K562 (cell line): ENCODE data around the gene TMEM154. TPM values are rescaled to one million over a fixed set of nuclear protein-coding genes. Genes with fewer than 3 reads are reported as not detected.

Experiments used
- ATAC-seq: fragments of 200-7000 bp; cut with Tn5 transposase; 3 replicates; pipeline ENCODE4 v1.9.1; 2020; ENCODE audit warnings: moderate library complexity
- BruUV-seq: library from RNA; stranded (reverse); fragments of 400-500 nt; replicated peaks from 2 replicates; lab custom pipeline; 2021; lab: Mats Ljungman, UMichigan
- CTCF ChIA-PET: fragments of 300-600 bp; formaldehyde crosslinking; extraction: SDS; loops from one replicate; lab custom pipeline; 2021; ENCODE audit warnings: low intra/inter-chr PET ratio; lab: Yijun Ruan, JAX
- POLR2A ChIA-PET: fragments of 300-600, 350-650 bp; sonication (Branson Sonifier 250); formaldehyde crosslinking; extraction: SDS; loops from one replicate; lab custom pipeline; 2021; ENCODE audit warnings: antibody characterized with exemption, inconsistent platforms; lab: Yijun Ruan, JAX
- DNase-seq, 4 experiments: peaks; one replicate each; pipeline versions ENCODE4 v3.0.0 to v3.0.0-alpha.2; 2011 to 2018; ENCODE audit warnings: low spot score in 3 of 4, mixed read lengths in 3 of 4; ENCODE audit errors: extremely low read depth in 1 of 4
- FAIRE-seq: peaks from 2 replicates; lab custom pipeline; 2011; peaks lifted over from hg19 to GRCh38; lab: Jason Lieb, UNC
- H2AFZ ChIP-seq: 2 replicates; pipeline ENCODE4 v1.6.0; 2011; ENCODE audit warnings: low read depth, low read length, control low read depth, inconsistent platforms
- H3K27ac ChIP-seq: fragments of 200-600 bp; 3 replicates; pipeline ENCODE4 v1.8.0; 2011; ENCODE audit warnings: low read depth, mild to moderate bottlenecking, control low read depth, inconsistent platforms, low read length, moderate library complexity, mixed read lengths; ENCODE audit errors: extremely low read depth
- H3K27me3 ChIP-seq, 2 experiments: fragments of 300-600 bp in 1 of 2; 2 replicates in 1 of 2; 3 replicates in 1 of 2; pipeline versions ENCODE4 v1.6.0 to v1.8.0; 2011; ENCODE audit warnings: inconsistent platforms in 2 of 2, low read length in 2 of 2, mild to moderate bottlenecking in 1 of 2, mixed read lengths in 1 of 2, moderate library complexity in 1 of 2; ENCODE audit not compliant: control insufficient read depth in 2 of 2, insufficient read depth in 2 of 2
- H3K36me3 ChIP-seq: fragments of 300-600 bp; 3 replicates; pipeline ENCODE4 v1.8.0; 2011; ENCODE audit warnings: mild to moderate bottlenecking, low read length, inconsistent platforms; ENCODE audit not compliant: control insufficient read depth, insufficient read depth
- H3K4me1 ChIP-seq, 2 experiments: fragments of 200-600 bp in 1 of 2; replicated peaks in 1 of 2; 2 replicates in 1 of 2; 3 replicates in 1 of 2; pipeline versions ENCODE4 v1.5.1 to v1.8.0; 2011; ENCODE audit warnings: inconsistent platforms in 2 of 2, low read length in 2 of 2, mild to moderate bottlenecking in 1 of 2, mixed read lengths in 1 of 2, moderate library complexity in 1 of 2; ENCODE audit not compliant: control insufficient read depth in 2 of 2, insufficient read depth in 2 of 2
- H3K4me2 ChIP-seq: 2 replicates; pipeline ENCODE4 v1.6.1; 2011; ENCODE audit warnings: low read length, control low read depth, inconsistent platforms, mixed read lengths; ENCODE audit not compliant: insufficient read depth
- H3K4me3 ChIP-seq: fragments of 200-600 bp; sonication (generic), shearing (Covaris generic); 2 replicates; pipeline ENCODE4 v1.5.1; 2016; ENCODE audit warnings: control low read depth, inconsistent platforms
- H3K79me2 ChIP-seq: fragments of 200-600 bp; 3 replicates; pipeline ENCODE4 v1.8.0; 2011; ENCODE audit warnings: low read length, inconsistent platforms; ENCODE audit not compliant: control insufficient read depth, insufficient read depth
- H3K9ac ChIP-seq, 2 experiments: 2 replicates each; pipeline versions ENCODE4 v1.6.0 to v1.6.1; 2011; ENCODE audit warnings: low read depth in 2 of 2, low read length in 2 of 2, control low read depth in 1 of 2, inconsistent platforms in 1 of 2, mild to moderate bottlenecking in 1 of 2, mixed read lengths in 1 of 2; ENCODE audit not compliant: insufficient read depth in 1 of 2
- H3K9me1 ChIP-seq: one replicate; pipeline ENCODE4 v1.6.0; 2011; ENCODE audit warnings: inconsistent platforms, mild to moderate bottlenecking, low read length, moderate library complexity; ENCODE audit not compliant: control insufficient read depth, insufficient read depth
- H3K9me3 ChIP-seq: replicated peaks from 2 replicates; pipeline ENCODE4 v1.5.1; 2011; ENCODE audit warnings: low read depth, low read length, inconsistent platforms; ENCODE audit not compliant: control insufficient read depth, insufficient read depth
- H4K20me1 ChIP-seq: replicated peaks from 2 replicates; pipeline ENCODE4 v1.6.1; 2011; ENCODE audit warnings: low read length, inconsistent platforms, mixed read lengths; ENCODE audit not compliant: control insufficient read depth, insufficient read depth
- CBFA2T2 ChIP-seq: fragments of 450-650 bp; conservative IDR thresholded peaks from 2 replicates; pipeline ENCODE4 v1.6.1; 2017; ENCODE audit warnings: mild to moderate bottlenecking
- CBX8 ChIP-seq: fragments of 200-600 bp; sonication (generic); IDR thresholded peaks from 2 replicates; pipeline ENCODE4 v1.6.1; 2012; ENCODE audit warnings: borderline replicate concordance, mixed run types, low read depth, mild to moderate bottlenecking, moderate library complexity, mixed read lengths, low read length, control low read depth, inconsistent platforms; ENCODE audit not compliant: poor library complexity, severe bottlenecking; ENCODE audit errors: extremely low read depth
- ILF3 ChIP-seq: fragments of 450-650 bp; IDR thresholded peaks from 2 replicates; pipeline ENCODE4 v1.6.1; 2018; ENCODE audit warnings: antibody characterized with exemption, mild to moderate bottlenecking, moderate library complexity, borderline replicate concordance
- KLF16 ChIP-seq: IDR thresholded peaks from 2 replicates; pipeline ENCODE4 v1.6.1; 2016; ENCODE audit warnings: antibody characterized with exemption
- NCOR1 ChIP-seq: fragments of 450-650 bp; IDR thresholded peaks from 2 replicates; pipeline ENCODE4 v1.6.1; 2016; ENCODE audit warnings: mild to moderate bottlenecking, moderate library complexity
- NKRF ChIP-seq: fragments of 450-650 bp; IDR thresholded peaks from 2 replicates; pipeline ENCODE4 v1.6.1; 2016; ENCODE audit warnings: borderline replicate concordance
- TAL1 ChIP-seq: fragments of 450-650 bp; IDR thresholded peaks from 2 replicates; pipeline ENCODE4 v1.6.1; 2016; ENCODE audit warnings: mild to moderate bottlenecking
- TCF3 ChIP-seq: sonication (generic); formaldehyde crosslinking; IDR thresholded peaks from 2 replicates; pipeline ENCODE4 v1.4.0; 2020; ENCODE audit warnings: mild to moderate bottlenecking, missing genetic modification reagents
- TEAD4 ChIP-seq, 2 experiments: sonication (generic) in 1 of 2; formaldehyde crosslinking in 1 of 2; IDR thresholded peaks; 2 replicates each; pipeline versions ENCODE4 v1.6.1 to v1.8.0; 2012 to 2022; ENCODE audit warnings: borderline replicate concordance in 1 of 2, inconsistent platforms in 1 of 2, low read length in 1 of 2, mild to moderate bottlenecking in 1 of 2, missing genetic modification reagents in 1 of 2
- TFAP4 ChIP-seq: sonication (generic); formaldehyde crosslinking; IDR thresholded peaks from 2 replicates; pipeline ENCODE4 v1.8.0; 2022; ENCODE audit warnings: missing genetic modification reagents, mild to moderate bottlenecking, moderate library complexity, borderline replicate concordance
- ZBTB11 ChIP-seq, 3 experiments: fragments of 200-800 bp in 1 of 3; fragments of 250-450 bp in 1 of 3; fragments of 450-650 bp in 1 of 3; sonication (Bioruptor Pico) in 1 of 3; sonication (Bioruptor generic) in 1 of 3; formaldehyde crosslinking in 1 of 3; IDR thresholded peaks; 2 replicates each; pipeline versions ENCODE4 v1.6.1 to v1.8.0; 2016 to 2022; ENCODE audit warnings: mild to moderate bottlenecking in 2 of 3, missing genetic modification characterization in 2 of 3, missing compliant biosample characterization in 1 of 3, moderate library complexity in 1 of 3
- ZNF217 ChIP-seq: sonication (generic); formaldehyde crosslinking; IDR thresholded peaks from 2 replicates; pipeline ENCODE4 v1.8.0; 2022; ENCODE audit warnings: mild to moderate bottlenecking, missing genetic modification reagents
- ZNF24 ChIP-seq: fragments of 450-650 bp; IDR thresholded peaks from 2 replicates; pipeline ENCODE4 v1.6.1; 2016
- WGBS: fragments of 100-300 bp; shearing (Covaris generic); methylation state at CpG from one replicate; pipeline ENCODE4 v1.1.6; 2016; ENCODE audit warnings: low coverage, mixed read lengths; ENCODE audit not compliant: insufficient coverage; ENCODE audit errors: missing lambda C conversion rate; 5-methylcytosine and 5-hydroxymethylcytosine counted together
- in situ Hi-C: fragments of 300-500 bp; cut with MboI; formaldehyde crosslinking; loops from 4 replicates; pipeline ENCODE4 v1.15.0; 2018; ENCODE audit warnings: inconsistent platforms, mixed read lengths
- intact Hi-C: fragments of 100-400 bp; cut with micrococcal nuclease; formaldehyde crosslinking; loops from 2 replicates; pipeline ENCODE4 v1.14.2; 2022
- polyA plus RNA-seq, 8 experiments: library from polyadenylated mRNA; depleted of rRNA in 4 of 8; stranded (reverse) in 5 of 8; unstranded in 3 of 8; fragments of >200 nt; fragmentation: Nextera tagmentation in 2 of 8; fragmentation: Illumina TruSeq in 1 of 8; extraction: Ambion mirVana in 2 of 8; extraction: Trizol in 1 of 8; gene quantifications; 2 replicates each; pipeline versions ENCODE4 v1.2.1 to v1.2.3, GENCODE V29; 2011 to 2014; ENCODE audit warnings: inconsistent platforms in 1 of 8, missing spikeins in 1 of 8
- total RNA-seq, 7 experiments: library from RNA; depleted of rRNA in 6 of 7; stranded (reverse); fragments of >200 nt in 6 of 7; fragmentation: Illumina TruSeq in 2 of 7; extraction: Trizol in 2 of 7; gene quantifications; 2 replicates each; pipeline versions ENCODE4 v1.2.1 to v1.2.3, GENCODE V29; 2011 to 2021; ENCODE audit warnings: low replicate concordance in 1 of 7

TMEM154 gene
- total and polyA plus RNA-seq, 9 of the 15 experiments (the other 6 are each of a cell fraction or from before 2014, with no cell fraction given), result 0.13 to 1.8 (median 0.58) TPM

GRCh38 chr4:152609481-152609880 is 70.3 kb downstream of the TMEM154 start:
- ChIA-PET POLR2A (interaction anchor here (1.3 kb wide), 1 partner anchor 11 kb away, joined by 3 read pairs; no protein-coding TSS in a partner anchor), CTCF (no interaction called here)
- no peaks in the 10 kb centered on the region for H3K9me1 ChIP-seq
- BruUV-seq, result no TSS peak
- H3K79me2 ChIP-seq, result no peaks in the 10 kb centered on the region
- H3K4me2 ChIP-seq, result no peak overlapping the region
- FAIRE-seq (no peak), DNase-seq (peak in 1 of 4 experiments; percentile 16), ATAC-seq (no peak)
- no peak overlapping the region for H3K4me3 ChIP-seq
- peaks cover 37 to 57% of the 10 kb centered on the region in 2 experiments for H3K27me3 ChIP-seq
- H3K9me3 ChIP-seq, result no peaks in the 10 kb centered on the region
- no peak overlapping the region for H2AFZ ChIP-seq
- intact Hi-C loops, result no loop called here
- no peaks in the 10 kb centered on the region for H3K36me3 ChIP-seq
- H3K4me1 ChIP-seq, result no peaks in the 10 kb centered on the region
- no peak overlapping the region for H3K27ac ChIP-seq
- 0% methylated on average over 4 of the region's 4 CpGs for WGBS
- H4K20me1 ChIP-seq, result no peaks in the 10 kb centered on the region; the same call in 1 of the 2 replicates
- in situ Hi-C loops, result no loop called here
- no peak overlapping the region for H3K9ac ChIP-seq
- peak; percentile 25; the same call in 1 of the 2 replicates for TF ChIP-seq TFAP4 (CRISPR knock-in tag)
- TF ChIP-seq TAL1, result peak; percentile 24; the same call in 1 of the 2 replicates
- TF ChIP-seq NKRF, result no peak
- TF ChIP-seq TEAD4 (IDR thresholded peaks at IDR 0.05; ENCODE audit: low read length), result peak; percentile 73
- no peak for TF ChIP-seq TEAD4 (CRISPR knock-in tag; IDR thresholded peaks at IDR 0.05; ENCODE audit: borderline replicate concordance)
- no peak for TF ChIP-seq ZNF24
- TF ChIP-seq CBX8, result no peak
- TF ChIP-seq ZNF217 (CRISPR knock-in tag), result no peak
- TF ChIP-seq CBFA2T2, result peak; percentile 45
- TF ChIP-seq NCOR1, result peak; percentile 60; the same call in 1 of the 2 replicates
- no peak for TF ChIP-seq ILF3
- TF ChIP-seq TCF3 (CRISPR knock-in tag), result peak; percentile 46; the same call in 1 of the 2 replicates
- 0 out of 6 replicates have a peak, but pooled peaks of 1 of the 3 experiments have one; percentile 20 for TF ChIP-seq ZBTB11 (CRISPR knock-in tag; IDR thresholded peaks at IDR 0.05)
- TF ChIP-seq KLF16, result peak; percentile 54; the same call in 1 of the 2 replicates
